Loucy (cell line): ENCODE data around the gene FBLN5.

Experiments used
- H2AFZ ChIP-seq: fragments of 200-600 bp; sonication (generic); 2 replicates; pipeline ENCODE4 v1.6.0; 2016; ENCODE audit warnings: antibody characterized with exemption, mild to moderate bottlenecking, low read length, moderate library complexity
- H3F3A ChIP-seq: fragments of 200-600 bp; 2 replicates; pipeline ENCODE4 v1.6.0; 2016; ENCODE audit warnings: antibody characterized with exemption, low read depth, mild to moderate bottlenecking
- H3K27me3 ChIP-seq: fragments of 200-600 bp; sonication (generic); 2 replicates; pipeline ENCODE4 v1.6.1; 2014; ENCODE audit warnings: low read length, mild to moderate bottlenecking; ENCODE audit not compliant: insufficient read depth, poor library complexity, severe bottlenecking
- H3K36me3 ChIP-seq: fragments of 200-600 bp; sonication (generic); 2 replicates; pipeline ENCODE4 v1.6.1; 2016; ENCODE audit warnings: low read length; ENCODE audit not compliant: insufficient read depth
- H3K4me1 ChIP-seq: fragments of 200-600 bp; sonication (generic); 2 replicates; pipeline ENCODE4 v1.5.1; 2014; ENCODE audit warnings: low read length, mild to moderate bottlenecking; ENCODE audit not compliant: insufficient read depth, poor library complexity, severe bottlenecking
- H3K4me2 ChIP-seq: fragments of 200-600 bp; sonication (generic); 2 replicates; pipeline ENCODE4 v1.6.0; 2014; ENCODE audit warnings: antibody characterized with exemption, low read length, low read depth, mild to moderate bottlenecking; ENCODE audit not compliant: poor library complexity, severe bottlenecking
- H3K4me3 ChIP-seq: fragments of 200-600 bp; sonication (generic); 2 replicates; pipeline ENCODE4 v1.5.1; 2014; ENCODE audit warnings: low read length, mild to moderate bottlenecking, mixed read lengths; ENCODE audit not compliant: poor library complexity, severe bottlenecking
- H3K79me2 ChIP-seq: fragments of 200-600 bp; sonication (generic); 2 replicates; pipeline ENCODE4 v1.6.1; 2014; ENCODE audit warnings: low read length; ENCODE audit not compliant: insufficient read depth
- H3K9ac ChIP-seq: fragments of 200-600 bp; sonication (generic); 2 replicates; pipeline ENCODE4 v1.6.0; 2014; ENCODE audit warnings: mild to moderate bottlenecking, low read depth, low read length, moderate library complexity; ENCODE audit not compliant: poor library complexity, severe bottlenecking
- H3K9me2 ChIP-seq: fragments of 200-600 bp; sonication (generic); replicated peaks from 2 replicates; pipeline ENCODE4 v1.6.1; 2016; ENCODE audit warnings: low read depth, low read length, mixed read lengths
- H3K9me3 ChIP-seq: fragments of 200-600 bp; sonication (generic); 2 replicates; pipeline ENCODE4 v1.6.1; 2014; ENCODE audit warnings: mild to moderate bottlenecking, antibody characterized with exemption, low read length, low read depth; ENCODE audit not compliant: insufficient read depth
- H4K20me1 ChIP-seq: fragments of 200-600 bp; sonication (generic); 2 replicates; pipeline ENCODE4 v1.6.0; 2014; ENCODE audit warnings: antibody characterized with exemption, low read length, mild to moderate bottlenecking; ENCODE audit not compliant: insufficient read depth, poor library complexity, severe bottlenecking
- EZH2phosphoT487 ChIP-seq: fragments of 200-600 bp; IDR thresholded peaks from 2 replicates; pipeline ENCODE4 v1.6.1; 2018; ENCODE audit warnings: antibody characterized with exemption, mild to moderate bottlenecking, moderate library complexity, borderline replicate concordance
- TF ChIP-seq, protein P1 (sequence below): fragments of 200-600 bp; sonication (generic); conservative IDR thresholded peaks from 2 replicates; pipeline ENCODE4 v1.5.1; 2014; ENCODE audit warnings: mild to moderate bottlenecking, antibody characterized with exemption, low read length

The FBLN5 gene

DNA sequence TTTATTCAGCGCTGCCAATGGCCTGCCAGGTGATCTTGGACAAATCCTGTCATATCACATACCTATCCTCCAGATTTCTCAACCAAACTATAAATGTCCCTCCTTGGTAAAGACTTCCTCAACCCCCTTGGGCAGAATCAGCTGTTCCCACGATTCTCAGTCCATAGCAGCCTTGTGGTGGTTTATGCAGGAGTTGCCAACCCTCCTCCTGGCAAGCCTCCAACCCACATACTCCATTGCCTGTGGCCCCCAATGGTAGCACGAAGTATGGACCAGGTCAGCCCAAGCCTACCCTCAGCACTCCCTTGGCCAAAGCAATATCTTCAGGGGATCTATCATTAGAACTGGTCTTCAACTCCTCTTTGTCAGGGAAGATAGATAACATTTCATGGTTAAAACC is 27.0 kb downstream of the FBLN5 start:
- no peak overlapping the region for H3K4me2 ChIP-seq
- no peaks in the 10 kb centered on the region for H4K20me1 ChIP-seq
- H2AFZ ChIP-seq, result no peak overlapping the region
- no peaks in the 10 kb centered on the region for H3K9me2 ChIP-seq
- no peaks in the 10 kb centered on the region for H3F3A ChIP-seq
- TF ChIP-seq EZH2phosphoT487, result no peak
- H3K9ac ChIP-seq, result no peak overlapping the region
- H3K9me3 ChIP-seq, result no peaks in the 10 kb centered on the region
- no peak overlapping the region for H3K4me3 ChIP-seq
- H3K27me3 ChIP-seq, result no peaks in the 10 kb centered on the region
- H3K4me1 ChIP-seq, result no peaks in the 10 kb centered on the region
- no peaks in the 10 kb centered on the region for H3K79me2 ChIP-seq
- no peaks in the 10 kb centered on the region for H3K36me3 ChIP-seq

DNA sequence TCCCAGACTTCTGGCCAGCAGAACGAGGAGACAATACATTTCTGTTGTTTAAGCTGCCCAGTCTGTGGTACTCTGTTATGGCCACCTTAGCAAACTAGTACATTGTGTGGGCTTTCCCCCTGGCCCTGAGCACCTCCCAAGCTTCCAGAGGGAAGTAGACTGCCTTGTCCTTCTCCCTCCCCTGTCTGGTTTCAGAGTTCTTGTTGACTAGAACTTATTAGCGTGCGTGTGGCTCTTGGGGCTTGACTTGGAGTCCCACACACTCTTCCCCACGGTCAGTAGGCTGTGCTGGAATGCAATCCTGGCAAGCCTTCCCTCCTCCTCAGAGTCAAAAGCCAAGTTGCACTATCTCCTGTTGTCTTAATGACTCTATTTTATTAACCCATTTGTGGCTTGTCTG is 27.7 kb downstream of the FBLN5 start:
- no peak for TF ChIP-seq EZH2phosphoT487
- TF ChIP-seq, protein P1, sequence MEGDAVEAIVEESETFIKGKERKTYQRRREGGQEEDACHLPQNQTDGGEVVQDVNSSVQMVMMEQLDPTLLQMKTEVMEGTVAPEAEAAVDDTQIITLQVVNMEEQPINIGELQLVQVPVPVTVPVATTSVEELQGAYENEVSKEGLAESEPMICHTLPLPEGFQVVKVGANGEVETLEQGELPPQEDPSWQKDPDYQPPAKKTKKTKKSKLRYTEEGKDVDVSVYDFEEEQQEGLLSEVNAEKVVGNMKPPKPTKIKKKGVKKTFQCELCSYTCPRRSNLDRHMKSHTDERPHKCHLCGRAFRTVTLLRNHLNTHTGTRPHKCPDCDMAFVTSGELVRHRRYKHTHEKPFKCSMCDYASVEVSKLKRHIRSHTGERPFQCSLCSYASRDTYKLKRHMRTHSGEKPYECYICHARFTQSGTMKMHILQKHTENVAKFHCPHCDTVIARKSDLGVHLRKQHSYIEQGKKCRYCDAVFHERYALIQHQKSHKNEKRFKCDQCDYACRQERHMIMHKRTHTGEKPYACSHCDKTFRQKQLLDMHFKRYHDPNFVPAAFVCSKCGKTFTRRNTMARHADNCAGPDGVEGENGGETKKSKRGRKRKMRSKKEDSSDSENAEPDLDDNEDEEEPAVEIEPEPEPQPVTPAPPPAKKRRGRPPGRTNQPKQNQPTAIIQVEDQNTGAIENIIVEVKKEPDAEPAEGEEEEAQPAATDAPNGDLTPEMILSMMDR, result no peak
- no peaks in the 10 kb centered on the region for H3F3A ChIP-seq
- no peaks in the 10 kb centered on the region for H4K20me1 ChIP-seq
- H3K4me1 ChIP-seq, result no peaks in the 10 kb centered on the region
- no peak overlapping the region for H3K9ac ChIP-seq
- H3K27me3 ChIP-seq, result no peaks in the 10 kb centered on the region
- H3K79me2 ChIP-seq, result no peaks in the 10 kb centered on the region
- H3K36me3 ChIP-seq, result no peaks in the 10 kb centered on the region
- H3K4me2 ChIP-seq, result no peak overlapping the region
- H3K9me2 ChIP-seq, result no peaks in the 10 kb centered on the region
- no peak overlapping the region for H3K4me3 ChIP-seq
- H2AFZ ChIP-seq, result no peak overlapping the region
- no peaks in the 10 kb centered on the region for H3K9me3 ChIP-seq

DNA sequence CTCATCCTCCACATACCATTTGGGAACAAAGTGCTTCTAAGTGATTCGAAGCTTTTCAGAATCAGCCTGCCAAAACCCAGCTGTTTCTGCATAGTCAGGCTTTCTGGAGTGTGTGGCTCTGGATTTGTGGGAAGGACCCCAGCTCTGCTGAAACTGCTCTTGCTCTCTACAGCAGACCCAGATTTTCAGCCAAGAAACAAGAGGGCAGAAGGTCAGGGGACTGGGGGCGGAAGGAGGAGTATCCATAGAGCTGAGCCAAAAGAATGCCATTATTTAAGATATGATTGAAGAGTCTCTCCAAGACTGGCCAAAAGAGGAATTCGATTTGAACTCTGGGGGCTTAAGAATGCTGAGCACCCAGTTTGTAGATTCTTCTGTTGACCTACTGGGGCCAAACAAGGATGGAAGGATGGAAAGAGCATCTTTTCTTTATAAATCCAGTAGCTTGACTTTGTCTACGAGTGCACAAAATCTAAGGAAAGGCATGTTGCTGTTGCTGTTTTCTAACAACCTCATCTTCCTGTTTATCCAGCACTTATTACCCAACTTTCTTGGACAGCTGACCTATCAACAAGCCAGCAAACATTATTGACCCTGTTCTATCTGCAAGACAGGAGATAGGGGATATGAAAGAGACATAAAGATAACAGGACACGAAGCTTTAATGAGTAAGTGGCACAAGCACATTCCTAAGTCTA is 29.2 kb downstream of the FBLN5 start:
- Histone ChIP-seq H3K9ac (no peak overlapping the region), H3K79me2 (no peaks in the 10 kb centered on the region), H2AFZ (no peak overlapping the region), H3F3A (no peaks in the 10 kb centered on the region), H3K4me3 (no peak overlapping the region), H3K4me2 (no peak overlapping the region), H3K9me3 (no peaks in the 10 kb centered on the region), H3K36me3 (no peaks in the 10 kb centered on the region), H4K20me1 (no peaks in the 10 kb centered on the region), H3K9me2 (no peaks in the 10 kb centered on the region), H3K27me3 (no peaks in the 10 kb centered on the region), H3K4me1 (no peaks in the 10 kb centered on the region)
- TF ChIP-seq, protein P1, result no peak
- no peak for TF ChIP-seq EZH2phosphoT487

DNA sequence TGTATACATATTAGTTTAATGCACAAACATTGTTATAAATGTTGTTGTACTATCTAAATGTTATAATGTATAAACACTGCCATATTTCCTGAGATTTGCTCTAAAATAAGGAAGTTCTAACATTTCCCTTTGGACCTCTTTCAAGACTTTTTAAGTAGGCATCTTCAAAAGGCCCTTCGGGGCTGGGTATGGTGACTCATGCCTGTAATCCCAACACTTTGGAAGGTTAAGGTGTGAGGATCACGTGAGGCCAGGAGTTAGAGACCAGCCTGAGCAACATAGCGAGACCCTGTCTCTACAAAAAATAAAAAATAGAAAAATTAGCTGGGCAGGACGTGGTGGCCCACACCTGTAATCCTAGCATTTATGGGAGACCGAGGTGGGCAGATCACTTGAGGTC is 35.5 kb downstream of the FBLN5 start:
- Histone ChIP-seq H3F3A (no peaks in the 10 kb centered on the region), H3K4me1 (no peaks in the 10 kb centered on the region), H3K79me2 (no peaks in the 10 kb centered on the region), H3K9me3 (no peaks in the 10 kb centered on the region), H3K27me3 (no peaks in the 10 kb centered on the region), H3K4me2 (no peak overlapping the region), H4K20me1 (no peaks in the 10 kb centered on the region), H3K9ac (no peak overlapping the region), H3K4me3 (no peak overlapping the region), H3K36me3 (no peaks in the 10 kb centered on the region), H3K9me2 (no peaks in the 10 kb centered on the region), H2AFZ (peak overlapping the region; percentile 73; the same call in 1 of the 2 replicates)
- TF ChIP-seq, protein P1, result no peak
- no peak for TF ChIP-seq EZH2phosphoT487
